HG02938 (cell line): ENCODE data around the gene BBS12.

ENCODE experiments used
- ATAC-seq: cut with Tn5 transposase; IDR thresholded peaks from one replicate; pipeline ENCODE4 v1.9.1; 2021; ENCODE audit warnings: mild to moderate bottlenecking, moderate library complexity; ENCODE audit not compliant: unreplicated experiment

BBS12 gene

GRCh38 chr4:122732329-122733026, at the start of gene BBS12:
Gene BBS12 (plus strand): TSS chr4:122732704. CDS start chr4:122741893, 9,189 bp downstream.
- peak; percentile 100 for ATAC-seq

- no peak for ATAC-seq
Observed at GRCh38 chr4:122686691-122687090, 45.8 kb upstream of the BBS12 start.

- peak; percentile 41 for ATAC-seq
Observed at GRCh38 chr4:122687531-122688061, 44.9 kb upstream of the BBS12 start.

- ATAC-seq: no peak
Observed at GRCh38 chr4:122688529-122689140, 43.9 kb upstream of the BBS12 start.

- ATAC-seq: peak; percentile 95
Observed at GRCh38 chr4:122689972-122690371, 42.5 kb upstream of the BBS12 start.

- ATAC-seq: no peak
Observed at GRCh38 chr4:122691988-122692387, 40.5 kb upstream of the BBS12 start.

GRCh38 chr4:122692641-122693520, 39.6 kb upstream of the BBS12 start:
- ATAC-seq: no peak

- ATAC-seq: no peak
Observed at GRCh38 chr4:122695226-122695625, 37.3 kb upstream of the BBS12 start.

- ATAC-seq: no peak
Observed at GRCh38 chr4:122700178-122700725, 32.3 kb upstream of the BBS12 start.

- no peak for ATAC-seq
Observed at GRCh38 chr4:122701061-122701460, 31.4 kb upstream of the BBS12 start.

GRCh38 chr4:122701965-122702364, 30.5 kb upstream of the BBS12 start:
- ATAC-seq: no peak

GRCh38 chr4:122702939-122703338, 29.6 kb upstream of the BBS12 start:
- ATAC-seq: no peak

GRCh38 chr4:122703868-122704267, 28.6 kb upstream of the BBS12 start:
- ATAC-seq: no peak

- ATAC-seq: no peak
Observed at GRCh38 chr4:122705009-122705408, 27.5 kb upstream of the BBS12 start.

- ATAC-seq: no peak
Observed at GRCh38 chr4:122705547-122706117, 26.9 kb upstream of the BBS12 start.

- ATAC-seq: no peak
Observed at GRCh38 chr4:122706511-122706910, 26.0 kb upstream of the BBS12 start.

GRCh38 chr4:122707497-122707896, 25.0 kb upstream of the BBS12 start:
- no peak for ATAC-seq

GRCh38 chr4:122709236-122709635, 23.3 kb upstream of the BBS12 start:
- no peak for ATAC-seq

- peak; percentile 74 for ATAC-seq
Observed at GRCh38 chr4:122710434-122711308, 21.8 kb upstream of the BBS12 start.

GRCh38 chr4:122711919-122712318, 20.6 kb upstream of the BBS12 start:
- no peak for ATAC-seq
